Mucosa of gallbladder (tissue), 1 donor: ENCODE data around the gene MTRR. TPM values are rescaled to one million over a fixed set of nuclear protein-coding genes. Genes with fewer than 3 reads are reported as not detected.

Experiments used
- total RNA-seq: library from RNA; stranded (reverse); gene quantifications from one replicate; pipeline ENCODE4 v1.2.1, GENCODE V29; 2021
- donor health status: DM: no; HTN: no; CAD: no.

MTRR gene
- total RNA-seq, 1 donor from 2014 or later = 42.9 TPM

Other genes with a start within 250 kb of the MTRR start
- not detected for gene CFAP90, start 18.0 kb upstream of the MTRR start, total RNA-seq
- 5.5 TPM for gene FASTKD3, start 117 bp upstream of the MTRR start, total RNA-seq